Measurements from ENCODE around the gene TTC7B. TPM values are rescaled to one million over a fixed set of nuclear protein-coding genes. Genes with fewer than 3 reads are reported as not detected.

The TTC7B gene
- total RNA-seq, 1 experiment from 2014 or later: 40.9 TPM

DNA sequence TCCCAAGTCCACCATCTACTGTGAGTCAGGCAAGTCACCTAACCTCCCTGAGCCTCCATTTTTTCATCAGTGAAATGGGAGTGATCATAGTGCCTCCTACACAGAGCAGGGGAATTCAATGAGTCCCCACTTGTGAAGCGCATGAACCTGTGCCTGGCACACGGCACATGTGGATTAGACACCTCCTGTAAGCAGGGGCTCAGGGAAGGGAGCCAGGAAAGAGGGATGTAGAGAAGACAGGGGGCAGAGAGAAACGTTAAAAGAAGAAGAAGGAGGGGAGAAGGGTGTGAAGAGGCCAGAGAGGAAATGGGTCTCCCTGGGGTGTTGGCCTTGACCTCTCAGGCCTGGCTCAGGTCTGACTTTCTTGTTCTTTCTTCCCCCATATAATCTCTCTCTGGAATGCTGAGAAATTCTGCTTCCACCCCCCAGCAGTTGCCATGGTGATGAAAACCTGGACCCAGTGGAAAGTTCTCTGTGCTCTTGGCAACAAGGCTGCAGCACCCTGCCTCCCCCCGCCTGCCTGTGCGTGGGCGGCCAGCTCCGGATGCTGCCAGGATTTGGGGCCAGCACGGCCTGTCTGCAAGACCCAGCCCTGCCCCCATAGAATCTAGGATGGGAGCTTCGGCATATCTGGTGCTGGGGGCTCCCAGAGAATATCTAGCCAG lies 324.9 kb downstream of the TTC7B start:
- Histone ChIP-seq H3K27ac (ENCODE audit: low read length) (no peak overlapping the region), H3K9me3 (ENCODE audit: control insufficient read depth, insufficient read depth, low read depth, low read length) (no peaks in the 10 kb centered on the region), H3K4me1 (ENCODE audit: control insufficient read depth, insufficient read depth, low read length) (no peaks in the 10 kb centered on the region), H3K4me3 (ENCODE audit: low read depth in 2 of 2, low read length in 2 of 2) (no peak overlapping the region), H3K27me3 (ENCODE audit: control insufficient read depth, insufficient read depth, low read length) (no peaks in the 10 kb centered on the region), H3K36me3 (ENCODE audit: control insufficient read depth, insufficient read depth, low read length) (no peaks in the 10 kb centered on the region)
- ATAC-seq (no peak), DNase-seq (ENCODE audit: low read depth, low spot score) (no peak)
- ChIA-PET CTCF (no interaction called here), POLR2A (no interaction called here)
- in situ Hi-C loops (cut with HindIII; ENCODE audit: low pct_unique_long_range_greater_than_20kb, low sequenced_read_pairs): no loop called here
- TF ChIP-seq SIN3A (IDR thresholded peaks at IDR 0.05; ENCODE audit: borderline replicate concordance, insufficient read depth, low read depth, low read length): no peak
- no peak for TF ChIP-seq POLR2AphosphoS5 (IDR thresholded peaks at IDR 0.05; ENCODE audit: low read depth, low read length)
- TF ChIP-seq, protein P1, sequence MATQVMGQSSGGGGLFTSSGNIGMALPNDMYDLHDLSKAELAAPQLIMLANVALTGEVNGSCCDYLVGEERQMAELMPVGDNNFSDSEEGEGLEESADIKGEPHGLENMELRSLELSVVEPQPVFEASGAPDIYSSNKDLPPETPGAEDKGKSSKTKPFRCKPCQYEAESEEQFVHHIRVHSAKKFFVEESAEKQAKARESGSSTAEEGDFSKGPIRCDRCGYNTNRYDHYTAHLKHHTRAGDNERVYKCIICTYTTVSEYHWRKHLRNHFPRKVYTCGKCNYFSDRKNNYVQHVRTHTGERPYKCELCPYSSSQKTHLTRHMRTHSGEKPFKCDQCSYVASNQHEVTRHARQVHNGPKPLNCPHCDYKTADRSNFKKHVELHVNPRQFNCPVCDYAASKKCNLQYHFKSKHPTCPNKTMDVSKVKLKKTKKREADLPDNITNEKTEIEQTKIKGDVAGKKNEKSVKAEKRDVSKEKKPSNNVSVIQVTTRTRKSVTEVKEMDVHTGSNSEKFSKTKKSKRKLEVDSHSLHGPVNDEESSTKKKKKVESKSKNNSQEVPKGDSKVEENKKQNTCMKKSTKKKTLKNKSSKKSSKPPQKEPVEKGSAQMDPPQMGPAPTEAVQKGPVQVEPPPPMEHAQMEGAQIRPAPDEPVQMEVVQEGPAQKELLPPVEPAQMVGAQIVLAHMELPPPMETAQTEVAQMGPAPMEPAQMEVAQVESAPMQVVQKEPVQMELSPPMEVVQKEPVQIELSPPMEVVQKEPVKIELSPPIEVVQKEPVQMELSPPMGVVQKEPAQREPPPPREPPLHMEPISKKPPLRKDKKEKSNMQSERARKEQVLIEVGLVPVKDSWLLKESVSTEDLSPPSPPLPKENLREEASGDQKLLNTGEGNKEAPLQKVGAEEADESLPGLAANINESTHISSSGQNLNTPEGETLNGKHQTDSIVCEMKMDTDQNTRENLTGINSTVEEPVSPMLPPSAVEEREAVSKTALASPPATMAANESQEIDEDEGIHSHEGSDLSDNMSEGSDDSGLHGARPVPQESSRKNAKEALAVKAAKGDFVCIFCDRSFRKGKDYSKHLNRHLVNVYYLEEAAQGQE (IDR thresholded peaks at IDR 0.05; ENCODE audit: insufficient read depth in 1 of 2, low read depth in 2 of 2, low read length in 1 of 2): no peak
- TF ChIP-seq, protein P2, sequence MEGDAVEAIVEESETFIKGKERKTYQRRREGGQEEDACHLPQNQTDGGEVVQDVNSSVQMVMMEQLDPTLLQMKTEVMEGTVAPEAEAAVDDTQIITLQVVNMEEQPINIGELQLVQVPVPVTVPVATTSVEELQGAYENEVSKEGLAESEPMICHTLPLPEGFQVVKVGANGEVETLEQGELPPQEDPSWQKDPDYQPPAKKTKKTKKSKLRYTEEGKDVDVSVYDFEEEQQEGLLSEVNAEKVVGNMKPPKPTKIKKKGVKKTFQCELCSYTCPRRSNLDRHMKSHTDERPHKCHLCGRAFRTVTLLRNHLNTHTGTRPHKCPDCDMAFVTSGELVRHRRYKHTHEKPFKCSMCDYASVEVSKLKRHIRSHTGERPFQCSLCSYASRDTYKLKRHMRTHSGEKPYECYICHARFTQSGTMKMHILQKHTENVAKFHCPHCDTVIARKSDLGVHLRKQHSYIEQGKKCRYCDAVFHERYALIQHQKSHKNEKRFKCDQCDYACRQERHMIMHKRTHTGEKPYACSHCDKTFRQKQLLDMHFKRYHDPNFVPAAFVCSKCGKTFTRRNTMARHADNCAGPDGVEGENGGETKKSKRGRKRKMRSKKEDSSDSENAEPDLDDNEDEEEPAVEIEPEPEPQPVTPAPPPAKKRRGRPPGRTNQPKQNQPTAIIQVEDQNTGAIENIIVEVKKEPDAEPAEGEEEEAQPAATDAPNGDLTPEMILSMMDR (IDR thresholded peaks at IDR 0.05): no peak
- TF ChIP-seq TCF7L2 (IDR thresholded peaks at IDR 0.05; ENCODE audit: low read depth, low read length): no peak
- no TSS peak for BruUV-seq (replicated peaks)
- intact Hi-C loops (cut with micrococcal nuclease; ENCODE audit: unreplicated experiment): no loop called here

DNA sequence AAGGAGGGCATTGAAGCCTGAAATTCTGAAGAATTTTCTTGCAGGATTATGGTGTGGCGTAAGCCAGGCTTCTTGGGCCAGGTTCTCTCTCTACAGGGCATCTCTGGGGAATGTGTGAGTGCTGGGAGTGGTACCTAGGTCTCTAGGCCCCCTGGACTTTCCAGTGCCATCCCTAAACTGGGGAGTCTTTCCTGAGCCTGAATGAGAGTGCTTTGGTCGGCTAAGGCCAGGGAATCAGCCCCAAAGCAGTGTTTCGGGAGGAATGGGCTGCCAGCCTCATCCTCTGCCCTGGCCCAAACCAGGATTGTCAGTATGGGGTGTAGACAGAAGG lies 325.5 kb downstream of the TTC7B start:
- intact Hi-C loops (cut with micrococcal nuclease; ENCODE audit: unreplicated experiment): no loop called here
- in situ Hi-C loops (cut with HindIII; ENCODE audit: low pct_unique_long_range_greater_than_20kb, low sequenced_read_pairs): no loop called here
- H3K27ac ChIP-seq (ENCODE audit: low read length): no peak overlapping the region

More for the DNA sequence above, 325.5 kb downstream of the TTC7B start:
- CTCF ChIA-PET: no interaction called here
- Histone ChIP-seq H3K4me3 (ENCODE audit: low read depth in 2 of 2, low read length in 2 of 2) (no peak overlapping the region), H3K9me3 (ENCODE audit: control insufficient read depth, insufficient read depth, low read depth, low read length) (no peaks in the 10 kb centered on the region), H3K4me1 (ENCODE audit: control insufficient read depth, insufficient read depth, low read length) (no peaks in the 10 kb centered on the region), H3K36me3 (ENCODE audit: control insufficient read depth, insufficient read depth, low read length) (no peaks in the 10 kb centered on the region), H3K27me3 (ENCODE audit: control insufficient read depth, insufficient read depth, low read length) (no peaks in the 10 kb centered on the region)
- no peak for ATAC-seq
- TF ChIP-seq SIN3A (IDR thresholded peaks at IDR 0.05; ENCODE audit: borderline replicate concordance, insufficient read depth, low read depth, low read length) (no peak), POLR2AphosphoS5 (IDR thresholded peaks at IDR 0.05; ENCODE audit: low read depth, low read length) (no peak), TCF7L2 (IDR thresholded peaks at IDR 0.05; ENCODE audit: low read depth, low read length) (no peak)
- TF ChIP-seq, protein P1 (IDR thresholded peaks at IDR 0.05; ENCODE audit: insufficient read depth in 1 of 2, low read depth in 2 of 2, low read length in 1 of 2): no peak
- TF ChIP-seq, protein P2 (IDR thresholded peaks at IDR 0.05): no peak
- POLR2A ChIA-PET: no interaction called here
- BruUV-seq (replicated peaks): no TSS peak
- DNase-seq (ENCODE audit: low read depth, low spot score): no peak
